K562 (cell line): ENCODE data around the gene CCM2. TPM values are rescaled to one million over a fixed set of nuclear protein-coding genes. Genes with fewer than 3 reads are reported as not detected.
A peak's percentile ranks its signal among the peaks of the same experiment; 100 is the strongest.

Source experiments
- ATAC-seq: fragments of 200-7000 bp; cut with Tn5 transposase; 3 replicates; pipeline ENCODE4 v1.9.1; 2020; ENCODE audit warnings: moderate library complexity
- BruUV-seq: library from RNA; stranded (reverse); fragments of 400-500 nt; replicated peaks from 2 replicates; lab custom pipeline; 2021; lab: Mats Ljungman, UMichigan
- CTCF ChIA-PET: fragments of 300-600 bp; formaldehyde crosslinking; extraction: SDS; loops from one replicate; lab custom pipeline; 2021; ENCODE audit warnings: low intra/inter-chr PET ratio; lab: Yijun Ruan, JAX
- POLR2A ChIA-PET: fragments of 300-600, 350-650 bp; sonication (Branson Sonifier 250); formaldehyde crosslinking; extraction: SDS; loops from one replicate; lab custom pipeline; 2021; ENCODE audit warnings: antibody characterized with exemption, inconsistent platforms; lab: Yijun Ruan, JAX
- DNase-seq, 4 experiments: peaks; one replicate each; pipeline versions ENCODE4 v3.0.0 to v3.0.0-alpha.2; 2011 to 2018; ENCODE audit warnings: low spot score in 3 of 4, mixed read lengths in 3 of 4; ENCODE audit errors: extremely low read depth in 1 of 4
- FAIRE-seq: peaks from 2 replicates; lab custom pipeline; 2011; peaks lifted over from hg19 to GRCh38; lab: Jason Lieb, UNC
- H2AFZ ChIP-seq: 2 replicates; pipeline ENCODE4 v1.6.0; 2011; ENCODE audit warnings: low read depth, low read length, control low read depth, inconsistent platforms
- H3K27ac ChIP-seq: fragments of 200-600 bp; 3 replicates; pipeline ENCODE4 v1.8.0; 2011; ENCODE audit warnings: low read depth, mild to moderate bottlenecking, control low read depth, inconsistent platforms, low read length, moderate library complexity, mixed read lengths; ENCODE audit errors: extremely low read depth
- H3K27me3 ChIP-seq, 2 experiments: fragments of 300-600 bp in 1 of 2; 2 replicates in 1 of 2; 3 replicates in 1 of 2; pipeline versions ENCODE4 v1.6.0 to v1.8.0; 2011; ENCODE audit warnings: inconsistent platforms in 2 of 2, low read length in 2 of 2, mild to moderate bottlenecking in 1 of 2, mixed read lengths in 1 of 2, moderate library complexity in 1 of 2; ENCODE audit not compliant: control insufficient read depth in 2 of 2, insufficient read depth in 2 of 2
- H3K36me3 ChIP-seq: fragments of 300-600 bp; 3 replicates; pipeline ENCODE4 v1.8.0; 2011; ENCODE audit warnings: mild to moderate bottlenecking, low read length, inconsistent platforms; ENCODE audit not compliant: control insufficient read depth, insufficient read depth
- H3K4me1 ChIP-seq, 2 experiments: fragments of 200-600 bp in 1 of 2; replicated peaks in 1 of 2; 2 replicates in 1 of 2; 3 replicates in 1 of 2; pipeline versions ENCODE4 v1.5.1 to v1.8.0; 2011; ENCODE audit warnings: inconsistent platforms in 2 of 2, low read length in 2 of 2, mild to moderate bottlenecking in 1 of 2, mixed read lengths in 1 of 2, moderate library complexity in 1 of 2; ENCODE audit not compliant: control insufficient read depth in 2 of 2, insufficient read depth in 2 of 2
- H3K4me2 ChIP-seq: 2 replicates; pipeline ENCODE4 v1.6.1; 2011; ENCODE audit warnings: low read length, control low read depth, inconsistent platforms, mixed read lengths; ENCODE audit not compliant: insufficient read depth
- H3K4me3 ChIP-seq: fragments of 200-600 bp; sonication (generic), shearing (Covaris generic); 2 replicates; pipeline ENCODE4 v1.5.1; 2016; ENCODE audit warnings: control low read depth, inconsistent platforms
- H3K79me2 ChIP-seq: fragments of 200-600 bp; 3 replicates; pipeline ENCODE4 v1.8.0; 2011; ENCODE audit warnings: low read length, inconsistent platforms; ENCODE audit not compliant: control insufficient read depth, insufficient read depth
- H3K9ac ChIP-seq, 2 experiments: 2 replicates each; pipeline versions ENCODE4 v1.6.0 to v1.6.1; 2011; ENCODE audit warnings: low read depth in 2 of 2, low read length in 2 of 2, control low read depth in 1 of 2, inconsistent platforms in 1 of 2, mild to moderate bottlenecking in 1 of 2, mixed read lengths in 1 of 2; ENCODE audit not compliant: insufficient read depth in 1 of 2
- H3K9me1 ChIP-seq: one replicate; pipeline ENCODE4 v1.6.0; 2011; ENCODE audit warnings: inconsistent platforms, mild to moderate bottlenecking, low read length, moderate library complexity; ENCODE audit not compliant: control insufficient read depth, insufficient read depth
- H3K9me3 ChIP-seq: replicated peaks from 2 replicates; pipeline ENCODE4 v1.5.1; 2011; ENCODE audit warnings: low read depth, low read length, inconsistent platforms; ENCODE audit not compliant: control insufficient read depth, insufficient read depth
- H4K20me1 ChIP-seq: replicated peaks from 2 replicates; pipeline ENCODE4 v1.6.1; 2011; ENCODE audit warnings: low read length, inconsistent platforms, mixed read lengths; ENCODE audit not compliant: control insufficient read depth, insufficient read depth
- CSDE1 ChIP-seq, 2 experiments: fragments of 450-650 bp; IDR thresholded peaks; 2 replicates each; pipeline ENCODE4 v1.6.1; 2016; ENCODE audit warnings: mild to moderate bottlenecking in 1 of 2
- FIP1L1 ChIP-seq: fragments of 200-400 bp; formaldehyde crosslinking; IDR thresholded peaks from 2 replicates; pipeline ENCODE4 v1.6.1; 2018; ENCODE audit warnings: mild to moderate bottlenecking, low read depth, low read length; ENCODE audit not compliant: poor library complexity, severe bottlenecking
- HIVEP1 ChIP-seq: fragments of 250-450 bp; sonication (Bioruptor Pico); IDR thresholded peaks from 2 replicates; pipeline ENCODE4 v1.4.0; 2020; ENCODE audit warnings: mild to moderate bottlenecking
- HNRNPH1 ChIP-seq: fragments of 200-400 bp; formaldehyde crosslinking; optimal IDR thresholded peaks from 2 replicates; pipeline ENCODE3; 2017; ENCODE audit warnings: low read depth, mild to moderate bottlenecking, low read length, moderate library complexity
- KDM5B ChIP-seq: fragments of 200-600 bp; sonication (generic); IDR thresholded peaks from 2 replicates; pipeline ENCODE4 v1.6.1; 2012; ENCODE audit warnings: low read depth, mild to moderate bottlenecking, moderate library complexity, low read length, control low read depth, inconsistent platforms; ENCODE audit not compliant: insufficient replicate concordance
- KLF13 ChIP-seq: fragments of 450-650 bp; IDR thresholded peaks from 2 replicates; pipeline ENCODE4 v1.6.1; 2016; ENCODE audit warnings: missing genetic modification characterization, low read depth, mild to moderate bottlenecking, missing compliant biosample characterization, moderate library complexity, borderline replicate concordance
- KLF16 ChIP-seq: IDR thresholded peaks from 2 replicates; pipeline ENCODE4 v1.6.1; 2016; ENCODE audit warnings: antibody characterized with exemption
- NR2C2 ChIP-seq, 2 experiments: fragments of 200-800 bp in 1 of 2; sonication (Bioruptor generic) in 1 of 2; sonication (generic) in 1 of 2; formaldehyde crosslinking in 1 of 2; IDR thresholded peaks; 2 replicates each; pipeline versions ENCODE4 v1.6.1 to v1.8.0; 2016 to 2022; ENCODE audit warnings: mild to moderate bottlenecking in 1 of 2, missing compliant biosample characterization in 1 of 2, missing genetic modification characterization in 1 of 2, missing genetic modification reagents in 1 of 2
- NRF1 ChIP-seq, 2 experiments: fragments of 450-650 bp; IDR thresholded peaks in 1 of 2; conservative IDR thresholded peaks in 1 of 2; 2 replicates each; pipeline ENCODE4 v1.6.1; 2014; ENCODE audit warnings: mild to moderate bottlenecking in 2 of 2
- RUNX1 ChIP-seq: sonication (generic); IDR thresholded peaks from 2 replicates; pipeline ENCODE4 v1.6.1; 2016; ENCODE audit warnings: antibody characterized with exemption, low read depth
- TAF15 ChIP-seq: fragments of 200-400 bp; formaldehyde crosslinking; IDR thresholded peaks from 2 replicates; pipeline ENCODE4 v1.6.1; 2017; ENCODE audit warnings: mild to moderate bottlenecking, low read depth, low read length, moderate library complexity
- TSC22D4 ChIP-seq: fragments of 450-650 bp; IDR thresholded peaks from 2 replicates; pipeline ENCODE4 v1.6.1; 2016; ENCODE audit warnings: missing genetic modification characterization, missing biosample characterization, control low read depth
- ZBTB8A ChIP-seq: fragments of 450-650 bp; IDR thresholded peaks from 2 replicates; pipeline ENCODE4 v1.6.1; 2018; ENCODE audit warnings: mild to moderate bottlenecking, moderate library complexity; ENCODE audit not compliant: partially characterized antibody
- ZFP30 ChIP-seq: fragments of 250-450 bp; sonication (Bioruptor Pico); IDR thresholded peaks from 2 replicates; pipeline ENCODE4 v1.8.0; 2022; ENCODE audit warnings: moderate library complexity, mild to moderate bottlenecking, inconsistent platforms, borderline replicate concordance
- WGBS: fragments of 100-300 bp; shearing (Covaris generic); methylation state at CpG from one replicate; pipeline ENCODE4 v1.1.6; 2016; ENCODE audit warnings: low coverage, mixed read lengths; ENCODE audit not compliant: insufficient coverage; ENCODE audit errors: missing lambda C conversion rate; 5-methylcytosine and 5-hydroxymethylcytosine counted together
- in situ Hi-C: fragments of 300-500 bp; cut with MboI; formaldehyde crosslinking; loops from 4 replicates; pipeline ENCODE4 v1.15.0; 2018; ENCODE audit warnings: inconsistent platforms, mixed read lengths
- intact Hi-C: fragments of 100-400 bp; cut with micrococcal nuclease; formaldehyde crosslinking; loops from 2 replicates; pipeline ENCODE4 v1.14.2; 2022
- polyA plus RNA-seq, 8 experiments: library from polyadenylated mRNA; depleted of rRNA in 4 of 8; stranded (reverse) in 5 of 8; unstranded in 3 of 8; fragments of >200 nt; fragmentation: Nextera tagmentation in 2 of 8; fragmentation: Illumina TruSeq in 1 of 8; extraction: Ambion mirVana in 2 of 8; extraction: Trizol in 1 of 8; gene quantifications; 2 replicates each; pipeline versions ENCODE4 v1.2.1 to v1.2.3, GENCODE V29; 2011 to 2014; ENCODE audit warnings: inconsistent platforms in 1 of 8, missing spikeins in 1 of 8
- total RNA-seq, 7 experiments: library from RNA; depleted of rRNA in 6 of 7; stranded (reverse); fragments of >200 nt in 6 of 7; fragmentation: Illumina TruSeq in 2 of 7; extraction: Trizol in 2 of 7; gene quantifications; 2 replicates each; pipeline versions ENCODE4 v1.2.1 to v1.2.3, GENCODE V29; 2011 to 2021; ENCODE audit warnings: low replicate concordance in 1 of 7

CCM2 gene
- total and polyA plus RNA-seq, 9 of the 15 experiments (the other 6 are each of a cell fraction or from before 2014, with no cell fraction given), result 0.41 to 38.6 (median 25.9) TPM

GRCh38 chr7:44987457-44987856, 12.5 kb upstream of the CCM2 start:
- Histone ChIP-seq H3K4me3 (peak overlapping the region; percentile 98), H3K4me2 (peak overlapping the region; percentile 100), H3K4me1 (peaks cover 27 to 42% of the 10 kb centered on the region in 2 experiments), H3K9me1 (no peaks in the 10 kb centered on the region), H3K36me3 (peaks cover 39% of the 10 kb centered on the region), H2AFZ (no peak overlapping the region), H3K9me3 (no peaks in the 10 kb centered on the region; the same call in 1 of the 2 replicates), H4K20me1 (peaks cover 24% of the 10 kb centered on the region), H3K79me2 (peaks cover 53% of the 10 kb centered on the region), H3K9ac (peak overlapping the region in 1 of 2 experiments; percentile 99; a peak in 3 of 4 replicates)
- WGBS, result 23% methylated on average over 7 of the region's 7 CpGs
- DNase-seq, result no peak
- no peak for FAIRE-seq
- intact Hi-C loops (loop anchor here (5.0 kb wide), 3 partner anchors 105 to 140 kb away; partner anchors contain the start of genes H2AZ2 and TBRG4), in situ Hi-C loops (no loop called here)
- no TSS peak for BruUV-seq
- no peak for ATAC-seq
- POLR2A ChIA-PET, result interaction anchor here (7.4 kb wide), 1 partner anchor 14 kb away, joined by 141 read pairs; no protein-coding TSS in a partner anchor
- TF ChIP-seq TAF15 (no peak), RUNX1 (no peak), KLF16 (no peak), NR2C2 (CRISPR knock-in tag; IDR thresholded peaks at IDR 0.05) (no peak), NR2C2 (tag; IDR thresholded peaks at IDR 0.05) (no peak), ZBTB8A (no peak), KDM5B (no peak), HNRNPH1 (no peak), FIP1L1 (no peak), NRF1 (conservative IDR thresholded peaks at IDR 0.05 in 1 of 2, IDR thresholded peaks at IDR 0.05 in 1 of 2) (no peak), CSDE1 (IDR thresholded peaks at IDR 0.05) (no peak), HIVEP1 (CRISPR knock-in tag) (no peak), ZFP30 (no peak), TSC22D4 (tag) (no peak), KLF13 (tag) (no peak)
- TF ChIP-seq, all 486 proteins: peak for 0
- Histone ChIP-seq H3K27ac (peak overlapping the region; percentile 50; the same call in 2 of the 3 replicates), H3K27me3 (no peaks in the 10 kb centered on the region)
- CTCF ChIA-PET, result no interaction called here
